HG03066 (cell line): ENCODE data around the gene CCDC74A.
"Not testable (repeated sequence)": the region's sequence is repeated elsewhere in the genome, so short reads cannot be mapped to it uniquely, and the experiment has no call there.

Experiments used
- ATAC-seq: cut with Tn5 transposase; IDR thresholded peaks from one replicate; pipeline ENCODE4 v1.9.1; 2021; ENCODE audit warnings: low read depth; ENCODE audit not compliant: unreplicated experiment

Gene CCDC74A

DNA sequence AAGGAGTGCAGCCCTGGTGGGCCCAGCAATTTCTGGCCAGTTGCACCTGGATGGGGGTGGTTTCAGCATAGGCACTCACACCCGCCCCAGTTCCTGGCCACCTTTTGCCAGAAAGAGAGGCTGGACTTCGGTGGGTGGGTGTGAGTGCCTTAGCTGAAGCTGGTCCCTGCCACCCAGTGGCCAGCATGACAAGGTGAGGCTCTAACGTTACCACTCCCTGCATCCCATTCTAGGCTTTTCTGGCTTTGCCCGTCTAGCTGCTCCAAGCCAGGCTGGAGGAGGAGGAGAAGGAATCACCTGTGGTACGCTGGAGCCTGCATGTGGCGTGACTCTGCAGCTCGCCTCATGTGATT is 17.1 kb downstream of the CCDC74A start:
- not testable (repeated sequence) for ATAC-seq

- ATAC-seq = no peak
Measured at GRCh38 chr2:131552871-131553270, 25.2 kb downstream of the CCDC74A start.

GRCh38 chr2:131556998-131557397 is 29.3 kb downstream of the CCDC74A start:
- no peak for ATAC-seq

- no peak for ATAC-seq
Measured at GRCh38 chr2:131557558-131558321, 30.1 kb downstream of the CCDC74A start.

DNA sequence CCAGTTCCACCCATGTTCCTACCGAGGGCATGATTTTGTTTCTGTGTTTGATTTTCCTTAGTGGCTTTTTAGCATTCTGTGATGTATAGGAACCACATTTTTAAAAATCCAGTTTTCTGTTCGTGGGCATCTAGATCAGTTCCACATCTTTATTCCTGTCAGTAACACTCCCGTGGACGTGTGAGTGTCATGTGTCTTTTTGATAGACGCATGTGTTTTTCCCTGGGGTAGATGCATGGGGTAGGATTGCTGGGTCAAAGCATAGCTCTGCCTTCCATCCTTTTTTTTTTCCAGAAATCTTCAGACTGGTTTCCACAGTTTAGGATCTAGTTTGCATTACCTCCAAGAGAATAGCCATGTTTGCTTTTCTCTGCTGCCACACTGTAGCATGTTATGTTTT is 38.7 kb downstream of the CCDC74A start:
- ATAC-seq = no peak

GRCh38 chr2:131567891-131568290 is 40.2 kb downstream of the CCDC74A start:
- ATAC-seq = no peak

DNA sequence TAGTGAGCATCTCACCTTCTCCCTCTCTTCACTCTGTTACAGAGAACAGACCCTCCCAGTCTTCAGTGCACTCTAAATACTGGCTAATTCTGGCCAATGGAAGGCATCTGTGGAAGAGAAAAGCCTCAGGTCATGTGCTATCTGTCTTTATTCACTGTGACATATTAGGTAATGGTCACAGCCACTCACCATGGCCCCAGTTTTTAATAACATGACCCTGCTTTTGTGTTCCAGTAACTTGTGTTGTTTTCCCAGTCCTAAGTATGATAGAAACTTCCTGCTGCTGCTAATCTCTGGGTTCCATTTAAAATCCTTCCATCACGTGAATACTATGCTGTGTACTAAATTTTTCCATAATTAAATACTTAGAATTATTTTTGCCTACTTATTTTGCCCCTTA is 40.7 kb downstream of the CCDC74A start:
- ATAC-seq = not testable (repeated sequence)

- no peak for ATAC-seq
Measured at GRCh38 chr2:131572175-131572574, 44.5 kb downstream of the CCDC74A start.

DNA sequence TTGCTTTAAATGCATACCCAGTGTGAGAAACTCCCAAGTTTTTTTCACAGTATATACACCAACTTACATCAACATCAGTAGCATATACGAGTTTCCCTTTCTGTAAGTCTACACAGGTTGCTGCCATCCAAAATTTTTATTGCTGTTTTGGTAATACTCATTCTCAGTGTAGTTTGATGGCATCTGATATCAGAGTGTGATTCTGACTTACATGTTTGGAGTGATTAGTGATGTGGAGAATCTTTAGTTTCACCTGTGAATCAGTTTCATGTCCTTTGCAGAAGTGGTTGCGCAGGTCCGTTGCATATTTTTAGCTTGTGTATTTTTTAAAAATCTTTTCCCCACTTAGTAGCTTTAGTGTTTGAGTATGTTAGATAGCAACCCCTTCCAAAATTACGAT is 50.1 kb downstream of the CCDC74A start:
- ATAC-seq = no peak

- no peak for ATAC-seq
Measured at GRCh38 chr2:131580187-131580586, 52.5 kb downstream of the CCDC74A start.
